Effector CD8-positive, alpha-beta T cell (primary cell): ENCODE results near the gene FGF9.

ENCODE experiments used
- DNase-seq: peaks from one replicate; lab custom pipeline; 2025; lab: John Stamatoyannopoulos, UW

FGF9 gene

DNA sequence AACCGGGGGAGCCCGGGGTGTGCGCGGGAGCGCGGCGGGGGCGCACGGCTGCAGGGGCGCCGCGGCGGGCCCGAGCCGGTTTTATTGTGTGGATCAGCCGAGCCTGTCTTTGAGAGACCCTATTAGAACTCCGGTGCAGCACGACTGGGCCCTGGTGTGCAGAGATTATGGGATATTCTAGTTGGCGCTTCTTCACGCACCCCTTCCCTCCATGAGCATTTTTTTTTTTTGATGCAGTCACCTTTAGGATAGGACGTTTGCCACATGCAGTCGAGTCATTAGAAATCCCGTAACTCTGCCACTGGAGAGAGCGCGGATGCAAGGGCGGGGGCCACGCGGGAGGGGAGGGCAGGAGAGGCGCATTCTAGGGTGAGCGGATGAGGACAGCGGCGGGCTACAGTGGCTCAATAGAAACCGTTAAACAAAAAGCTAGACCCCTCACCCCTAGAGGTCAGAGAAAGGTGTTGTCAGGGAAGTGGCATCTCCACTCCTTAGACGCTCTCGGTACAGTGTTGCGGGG lies 3.7 kb downstream of the FGF9 start:
- no peak for DNase-seq

DNA sequence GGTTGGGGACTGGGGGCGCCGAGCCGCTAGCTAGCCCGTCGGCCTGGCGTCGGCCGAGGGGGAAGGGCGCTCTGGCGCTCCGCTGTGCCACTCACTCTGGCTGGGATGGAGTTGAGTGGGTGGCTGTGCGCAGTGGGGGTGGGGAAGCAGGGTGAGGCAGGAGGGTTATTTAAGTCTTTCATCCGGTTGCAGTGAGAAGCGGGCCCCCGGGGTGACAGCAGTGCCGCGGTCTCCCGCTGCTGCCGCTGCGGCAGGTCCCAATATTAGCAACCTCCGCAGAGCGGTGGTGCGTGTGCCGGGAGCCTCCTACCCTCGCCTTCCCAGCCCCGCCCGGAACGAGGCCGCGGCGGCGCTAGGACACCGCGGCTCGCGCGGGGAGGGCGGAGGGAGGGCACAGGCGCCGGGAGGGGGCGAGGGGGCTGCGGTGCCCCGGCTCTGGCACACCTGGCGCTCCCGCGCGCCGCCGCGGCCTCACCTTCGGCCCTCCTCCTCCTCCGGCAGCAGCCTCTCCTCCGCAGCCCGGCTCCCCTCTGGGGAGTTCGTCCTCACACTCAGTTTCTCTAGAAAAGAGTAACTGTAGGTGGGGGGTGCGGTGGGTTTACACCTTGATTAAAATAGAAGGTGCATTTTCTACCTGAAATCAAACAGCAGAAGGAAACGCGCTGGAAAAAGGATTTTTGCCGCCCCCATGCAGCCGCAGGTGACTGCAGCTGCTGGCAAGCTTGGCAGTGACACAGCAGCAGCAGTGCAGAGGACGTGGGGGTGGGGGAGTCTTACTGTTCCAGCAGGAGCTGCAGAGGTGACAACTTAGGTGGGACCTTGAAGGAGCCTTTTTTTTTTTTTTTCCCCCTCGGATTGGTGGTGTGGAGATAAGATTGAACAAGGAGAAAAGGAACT lies 4.5 kb downstream of the FGF9 start:
- DNase-seq = no peak

DNA sequence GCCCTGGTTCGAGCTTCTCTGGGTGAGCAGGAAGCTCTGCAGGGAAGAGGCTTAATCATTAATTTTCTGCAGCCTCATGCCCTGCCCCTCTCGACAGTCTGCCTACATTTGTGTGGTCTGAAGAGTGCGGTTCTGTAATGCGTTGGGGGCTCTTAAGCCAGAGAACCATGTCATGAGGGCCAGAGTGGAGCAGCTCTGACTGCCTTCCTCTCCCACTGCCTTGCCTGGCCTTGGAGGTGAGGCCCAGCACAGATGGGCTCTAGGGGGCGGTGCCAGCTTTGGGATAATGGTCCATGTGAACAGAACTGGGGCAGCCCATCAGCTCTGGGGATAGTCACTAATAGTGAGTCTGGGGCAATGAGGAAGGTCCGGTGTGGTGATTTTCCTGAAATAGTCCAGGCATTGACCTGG lies 5.7 kb downstream of the FGF9 start:
- no peak for DNase-seq

DNA sequence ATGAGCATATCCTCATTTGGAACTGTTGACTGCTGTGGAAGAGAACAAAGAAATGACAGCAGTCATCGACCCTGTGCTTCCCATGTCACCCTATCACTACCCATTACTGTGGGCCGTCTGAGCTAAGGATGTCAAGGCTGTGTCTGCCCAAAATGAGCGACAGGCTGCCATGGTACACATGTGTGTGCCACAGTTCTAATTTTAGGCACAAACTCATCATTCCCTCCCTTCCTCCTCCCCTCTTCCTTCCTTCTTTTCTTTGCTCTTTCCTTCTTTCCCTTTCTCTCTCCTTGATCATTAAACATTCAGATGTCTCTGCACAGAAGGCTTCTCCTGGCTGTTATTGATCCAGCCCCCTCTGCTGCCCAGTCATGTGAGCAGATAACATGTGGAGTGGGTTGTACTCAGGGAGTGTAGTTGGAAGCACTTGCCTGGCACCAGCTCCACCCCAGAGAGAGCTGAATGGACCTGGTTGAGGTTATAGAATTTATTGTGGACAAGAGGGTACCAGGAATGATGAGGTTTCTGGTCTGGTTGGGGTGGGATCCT lies 6.3 kb downstream of the FGF9 start:
- no peak for DNase-seq

DNA sequence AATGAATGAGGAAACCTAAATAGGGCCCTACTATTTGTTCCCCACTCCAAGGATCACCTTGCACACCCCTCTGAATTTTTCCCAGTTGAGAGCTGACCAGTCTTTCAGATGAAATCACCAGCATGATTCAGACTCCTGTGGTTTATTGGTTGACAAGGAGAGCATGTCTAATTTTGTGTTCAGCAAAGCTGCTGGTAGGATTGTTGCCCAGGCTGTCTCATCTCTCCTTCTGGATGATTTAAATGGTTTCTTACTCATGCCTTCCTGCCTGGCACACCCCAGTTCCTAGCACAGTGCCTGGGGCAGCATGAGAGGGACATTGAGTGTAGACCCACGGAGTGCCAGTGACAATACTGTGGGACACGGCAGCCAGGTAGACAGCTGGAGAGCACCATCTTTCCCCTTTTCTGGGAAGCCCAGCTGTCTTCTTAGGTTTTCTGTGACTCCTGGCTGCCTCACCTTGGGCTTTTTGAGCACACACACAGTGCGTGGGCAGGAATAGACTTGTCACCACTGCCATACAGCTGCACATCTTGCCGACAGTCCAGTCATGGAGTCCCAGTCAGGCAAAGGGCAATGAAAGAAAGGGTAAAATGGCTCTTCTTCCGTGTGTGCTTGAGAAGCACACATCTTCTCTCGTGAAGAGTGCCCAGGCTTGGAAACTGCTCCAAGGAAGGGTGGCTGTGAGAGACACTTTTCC lies 12.3 kb downstream of the FGF9 start:
- DNase-seq = no peak

DNA sequence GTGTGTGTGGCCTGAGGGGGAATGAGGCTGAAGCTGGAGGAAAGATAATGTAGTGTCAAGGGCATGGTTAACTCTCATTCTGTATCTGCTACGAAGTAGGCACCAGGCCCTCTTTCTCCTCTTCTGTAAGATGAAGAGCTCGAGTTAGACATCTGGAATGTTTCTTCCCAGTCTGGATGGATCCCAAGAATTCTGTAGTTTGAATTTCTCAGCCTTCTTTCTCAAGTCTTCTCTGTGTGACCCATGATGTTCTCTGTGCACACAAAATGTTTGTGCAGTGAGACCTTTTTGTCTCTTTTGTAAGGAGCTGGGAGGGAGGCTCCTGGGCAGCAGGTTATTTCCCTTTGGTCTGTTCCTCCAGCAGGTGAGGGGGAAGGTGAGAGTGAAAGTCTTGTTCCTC lies 13.7 kb downstream of the FGF9 start:
- DNase-seq = no peak

DNA sequence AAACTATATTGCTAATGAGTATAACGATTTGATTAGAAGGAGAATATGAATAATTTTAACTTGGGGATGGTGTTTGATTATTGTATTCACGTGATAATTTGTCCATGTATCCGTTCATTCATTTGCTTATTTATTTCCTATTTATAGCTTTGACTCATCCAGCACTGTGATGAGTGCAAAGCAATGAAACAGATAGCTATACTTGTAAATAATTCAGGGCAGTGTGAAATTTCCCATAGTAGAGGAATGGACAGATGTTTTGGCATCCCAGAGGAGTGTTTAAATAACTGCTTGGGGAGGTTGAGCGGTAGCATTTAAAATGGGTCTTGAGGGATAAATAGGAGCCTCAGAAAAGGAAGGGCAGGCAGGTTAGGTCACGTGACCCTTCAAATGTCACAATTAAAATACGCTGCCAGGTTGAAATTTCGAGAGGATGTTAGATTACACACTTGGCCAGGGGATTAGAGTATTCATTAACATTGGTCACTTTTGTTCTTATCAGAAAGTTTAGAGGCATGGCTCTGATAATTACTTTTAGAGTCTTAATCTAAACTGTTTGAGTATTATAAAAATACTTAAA lies 14.7 kb downstream of the FGF9 start:
- DNase-seq = no peak

DNA sequence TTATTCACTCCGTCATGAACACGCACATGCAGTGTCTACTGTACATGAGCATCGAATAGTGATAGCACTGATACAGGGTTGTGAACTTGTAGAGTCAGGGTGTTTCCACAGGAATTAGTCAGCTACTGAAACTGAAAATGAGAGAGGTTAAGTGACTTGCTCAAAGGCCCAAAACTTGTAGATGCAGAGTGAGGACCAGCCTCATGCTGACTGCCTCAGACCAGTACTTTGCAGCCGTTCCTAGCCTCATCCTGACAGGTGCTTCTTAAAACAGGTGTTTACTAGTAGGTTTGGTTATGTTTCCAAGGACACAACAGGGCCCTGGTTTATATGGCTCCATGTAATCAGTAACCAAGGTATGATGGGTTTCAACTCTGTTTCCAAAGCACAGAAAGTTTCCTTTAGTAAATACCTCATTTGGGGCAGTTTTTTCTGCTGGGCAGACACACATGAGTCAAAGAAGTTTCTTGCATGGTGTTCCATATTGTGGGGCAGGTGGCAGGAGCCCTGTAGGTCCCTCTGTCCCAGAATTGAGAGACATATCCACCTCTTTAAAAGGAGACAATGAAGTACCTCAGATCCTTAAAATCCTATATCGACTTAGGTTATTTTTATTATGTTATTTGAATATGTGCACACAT lies 16.0 kb downstream of the FGF9 start:
- DNase-seq = no peak

DNA sequence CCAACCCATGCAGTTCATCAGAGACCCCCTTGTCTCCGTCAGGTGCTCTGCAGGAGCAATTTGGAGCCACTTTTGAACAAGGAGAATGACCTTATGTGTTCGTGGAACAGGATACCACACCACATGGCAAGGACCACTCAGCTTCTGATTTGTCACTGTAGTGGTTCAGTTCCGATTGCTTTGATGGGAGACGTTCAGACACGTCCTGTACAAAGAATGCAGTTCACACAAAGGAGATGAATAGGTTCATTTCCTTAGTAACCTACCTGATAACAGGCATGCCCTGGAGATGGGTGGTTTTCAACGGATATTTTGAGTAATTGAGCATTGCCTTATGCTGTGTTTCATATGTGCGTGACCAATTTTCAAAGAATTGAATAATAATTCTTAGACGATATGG lies 17.2 kb downstream of the FGF9 start:
- no peak for DNase-seq

DNA sequence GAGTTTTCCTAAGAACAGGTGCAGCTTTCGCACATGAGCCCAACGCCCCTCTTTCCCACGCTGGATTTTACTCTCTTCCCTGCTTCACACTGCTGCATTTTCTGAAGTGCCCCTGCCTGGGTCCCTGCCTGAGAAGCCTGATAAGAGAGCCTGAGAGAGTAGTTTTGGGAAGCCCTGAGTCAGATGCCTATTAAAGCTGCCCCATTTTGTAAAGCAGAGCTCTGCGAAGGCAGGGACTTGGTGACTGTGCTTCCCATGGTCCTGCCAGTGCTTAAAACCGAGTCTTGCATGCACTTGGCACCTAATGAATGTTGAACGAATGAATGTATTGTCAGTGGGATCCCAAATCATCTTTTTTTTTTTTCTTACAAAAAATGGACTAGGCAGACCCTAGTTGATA lies 18.2 kb downstream of the FGF9 start:
- no peak for DNase-seq

DNA sequence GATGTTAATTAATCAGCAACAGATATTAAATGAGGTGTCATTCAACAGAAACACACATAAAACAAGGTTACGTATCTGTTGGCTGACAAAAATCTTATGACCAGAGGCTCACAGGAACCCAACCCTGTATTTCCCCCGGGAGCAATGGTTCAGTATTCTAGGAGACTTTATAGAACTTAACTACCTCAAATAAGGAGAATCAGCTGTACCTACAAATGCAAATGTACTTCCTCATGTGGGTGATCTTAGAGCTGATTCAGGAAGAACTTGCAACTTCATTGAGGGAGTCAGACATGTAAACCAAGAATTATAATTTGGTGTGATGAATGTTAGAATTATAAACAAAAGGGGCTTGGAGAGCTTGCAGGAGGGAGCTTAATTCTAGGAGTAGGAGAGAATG lies 20.1 kb downstream of the FGF9 start:
- DNase-seq = no peak

DNA sequence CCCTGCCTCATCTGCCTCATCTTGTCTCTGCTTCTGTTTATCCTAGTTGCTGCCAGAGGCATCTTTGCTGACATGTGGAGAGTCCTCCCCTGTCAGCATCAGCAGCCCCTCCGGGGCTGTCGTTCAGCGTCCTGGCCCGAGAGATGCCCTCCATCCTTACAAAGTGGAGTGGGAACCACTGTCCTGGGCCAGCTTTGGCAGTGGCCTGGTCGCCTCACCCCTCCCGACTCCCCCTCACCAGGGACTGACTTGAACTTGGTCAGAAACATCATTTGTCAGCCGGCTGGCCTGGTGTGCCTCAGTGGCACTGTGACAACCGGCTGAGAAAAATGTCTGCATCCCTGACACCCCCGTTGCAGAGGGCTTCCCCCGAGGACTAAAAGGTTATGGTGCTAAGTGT lies 20.6 kb downstream of the FGF9 start:
- DNase-seq = no peak

DNA sequence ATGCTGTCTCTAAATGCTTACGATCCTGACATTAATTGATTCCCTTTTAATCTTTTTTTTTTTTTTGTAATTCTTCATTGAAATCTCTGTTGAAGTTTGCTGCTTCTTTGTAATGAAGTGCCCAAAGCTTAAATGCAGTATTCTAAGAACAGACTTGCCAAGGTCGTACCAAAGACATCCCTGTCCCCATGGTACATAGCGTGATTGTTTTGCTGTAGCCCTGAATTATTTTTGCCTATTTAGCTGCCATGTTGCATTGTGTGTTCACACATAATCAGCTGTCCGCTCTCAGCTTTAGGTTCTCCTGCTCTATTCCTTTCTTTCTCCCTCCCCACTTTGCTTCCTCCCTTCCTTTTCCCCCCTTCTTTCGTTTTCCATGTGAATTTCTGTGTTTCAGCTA lies 21.1 kb downstream of the FGF9 start:
- DNase-seq = no peak

DNA sequence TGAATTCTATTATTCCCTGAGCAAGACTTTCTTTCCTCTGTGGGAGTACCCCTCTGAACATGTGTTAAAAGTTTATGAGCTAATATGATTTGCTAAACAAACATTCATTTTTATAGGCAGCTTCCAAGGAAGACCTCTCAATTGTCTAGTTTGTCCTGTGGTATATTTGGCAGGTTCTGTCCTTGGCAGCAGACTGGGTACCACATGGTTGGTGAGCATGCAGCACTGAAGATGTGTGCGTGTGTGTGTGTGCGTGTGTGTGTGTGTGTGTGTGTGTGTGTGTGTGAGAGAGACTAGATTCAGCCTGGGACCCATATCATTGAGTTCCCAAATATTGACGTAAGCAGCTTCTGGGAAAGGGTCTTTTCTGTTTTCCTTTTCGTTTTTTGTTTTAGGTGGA lies 24.0 kb downstream of the FGF9 start:
- no peak for DNase-seq

DNA sequence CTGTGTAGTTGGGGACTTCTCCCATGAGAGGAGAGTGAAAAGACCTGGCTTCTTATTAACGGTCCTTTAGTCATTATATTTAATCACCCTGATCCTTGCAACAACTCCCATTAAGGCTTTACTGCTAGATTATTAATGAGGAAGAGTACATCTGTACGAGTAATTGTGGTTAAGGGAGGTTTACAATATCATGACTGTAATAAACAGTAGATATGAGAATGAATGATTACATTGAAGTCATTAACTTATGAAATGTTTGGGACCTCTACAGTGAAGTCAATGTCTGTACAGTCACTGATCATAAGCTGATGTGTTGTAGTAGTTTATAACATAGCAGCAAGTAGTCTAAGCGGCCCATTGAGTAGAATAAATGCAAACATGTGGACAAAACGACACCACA lies 24.7 kb downstream of the FGF9 start:
- no peak for DNase-seq

DNA sequence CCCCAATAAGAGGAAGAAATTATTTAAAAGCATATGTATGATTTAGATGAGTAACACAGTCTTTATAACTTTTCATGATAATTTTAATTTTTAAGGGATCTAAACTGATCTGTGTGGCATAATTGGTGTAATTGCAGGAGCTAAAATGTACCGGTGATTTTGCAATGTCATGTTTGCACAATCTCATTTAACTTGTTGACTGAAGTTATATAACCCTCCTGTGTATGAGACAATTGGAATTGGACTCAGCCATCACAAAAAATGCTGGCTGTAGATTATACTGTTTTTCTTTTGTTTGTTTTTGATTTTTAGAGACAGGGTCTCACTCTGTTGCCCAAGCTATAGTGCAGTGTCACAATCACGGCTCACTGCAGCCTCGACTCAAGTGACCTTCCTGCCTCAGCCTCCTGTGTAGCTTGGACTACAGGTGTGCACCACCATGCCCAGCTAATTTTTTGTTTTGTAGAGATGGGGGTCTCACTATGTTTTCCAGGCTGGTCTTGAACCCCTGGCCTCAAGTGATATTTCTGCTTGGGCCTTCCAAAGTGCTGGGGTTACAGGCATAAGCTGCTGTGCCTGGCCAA lies 26.1 kb downstream of the FGF9 start:
- DNase-seq = no peak

DNA sequence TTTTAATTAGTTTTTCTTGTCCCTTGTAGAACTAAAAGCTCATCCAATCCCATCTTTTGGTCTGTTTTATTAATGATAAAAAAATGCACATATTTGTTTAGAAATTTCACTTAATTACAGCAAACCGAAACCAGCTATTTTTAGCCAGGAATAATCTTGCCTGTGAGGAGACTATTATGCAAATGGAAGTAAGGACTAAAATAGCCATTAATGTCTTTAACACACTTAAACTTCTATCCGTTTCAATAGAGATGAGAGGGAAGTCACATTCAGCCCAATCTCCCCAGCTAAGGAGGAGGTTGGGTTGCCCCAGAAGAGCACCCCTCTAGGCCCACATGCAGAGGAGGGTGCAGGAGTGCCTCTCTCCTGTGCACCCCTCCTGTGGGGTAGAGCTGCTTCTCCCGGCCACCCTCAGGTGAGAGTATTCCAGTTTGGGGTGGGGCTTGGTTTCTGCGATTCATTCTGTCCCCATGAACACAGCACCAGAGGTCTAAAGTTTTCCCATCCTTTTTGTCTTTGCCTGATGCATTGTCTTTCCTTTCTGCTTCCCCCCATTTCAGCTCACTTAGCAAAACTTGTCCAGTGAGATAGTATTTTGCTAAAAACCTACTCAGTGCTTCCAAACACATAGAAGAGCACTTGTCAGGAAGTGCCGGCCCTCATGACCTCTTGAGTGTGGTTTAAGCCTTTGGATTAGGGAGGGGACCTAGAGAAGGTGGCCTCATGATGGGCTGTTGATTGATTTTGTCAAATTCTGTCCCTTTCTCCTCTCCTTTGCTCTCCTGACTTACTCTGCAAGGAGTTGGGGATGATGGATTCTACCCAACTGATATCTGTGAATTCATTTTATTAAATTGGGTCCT lies 28.2 kb downstream of the FGF9 start:
- DNase-seq = no peak

DNA sequence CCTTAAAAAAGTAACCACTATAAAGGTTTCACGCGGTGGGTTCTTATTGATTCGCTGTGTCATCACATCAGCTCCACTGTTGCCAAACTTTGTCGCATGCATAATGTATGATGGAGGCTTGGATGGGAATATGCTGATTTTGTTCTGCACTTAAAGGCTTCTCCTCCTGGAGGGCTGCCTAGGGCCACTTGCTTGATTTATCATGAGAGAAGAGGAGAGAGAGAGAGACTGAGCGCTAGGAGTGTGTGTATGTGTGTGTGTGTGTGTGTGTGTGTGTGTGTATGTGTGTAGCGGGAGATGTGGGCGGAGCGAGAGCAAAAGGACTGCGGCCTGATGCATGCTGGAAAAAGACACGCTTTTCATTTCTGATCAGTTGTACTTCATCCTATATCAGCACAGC lies 30.6 kb downstream of the FGF9 start:
- DNase-seq = no peak

DNA sequence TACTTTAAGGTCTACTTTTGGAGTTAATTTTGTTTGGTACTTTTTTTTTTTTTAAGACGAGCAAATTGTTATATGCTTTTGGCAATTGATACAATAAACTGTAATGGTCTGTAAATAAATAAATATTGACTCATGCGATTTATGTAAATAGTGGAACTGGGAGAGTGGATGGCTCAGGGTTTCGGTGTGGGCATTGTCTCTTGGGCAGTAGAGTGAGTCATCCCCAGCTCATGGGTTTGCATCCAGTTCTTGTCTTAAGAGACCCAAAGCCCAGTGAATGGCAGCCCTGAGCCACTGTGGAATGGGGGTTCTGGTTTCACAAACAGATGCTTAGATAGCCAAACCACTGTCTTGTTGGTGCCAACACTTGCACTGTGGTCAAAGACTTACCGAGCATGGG lies 33.0 kb downstream of the FGF9 start:
- no peak for DNase-seq

DNA sequence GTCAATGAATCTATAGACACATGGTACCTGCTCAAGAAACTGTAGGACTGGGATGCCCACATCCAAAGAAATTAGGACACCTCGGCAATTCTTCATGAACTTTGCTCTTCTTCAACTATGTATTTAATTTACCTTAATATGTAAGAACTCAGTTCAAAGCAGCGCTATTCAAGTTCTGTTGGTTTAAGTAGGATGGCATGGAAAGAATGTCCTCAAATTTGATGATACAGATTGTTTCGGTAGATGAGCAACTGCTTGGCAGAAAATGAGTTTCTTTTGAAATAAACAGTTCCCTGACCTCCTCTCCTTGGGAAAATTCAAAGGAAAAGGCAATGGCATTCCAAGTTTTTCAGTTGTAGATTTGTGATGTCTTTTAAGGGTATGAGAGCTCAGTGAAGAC lies 36.7 kb downstream of the FGF9 start:
- no peak for DNase-seq

DNA sequence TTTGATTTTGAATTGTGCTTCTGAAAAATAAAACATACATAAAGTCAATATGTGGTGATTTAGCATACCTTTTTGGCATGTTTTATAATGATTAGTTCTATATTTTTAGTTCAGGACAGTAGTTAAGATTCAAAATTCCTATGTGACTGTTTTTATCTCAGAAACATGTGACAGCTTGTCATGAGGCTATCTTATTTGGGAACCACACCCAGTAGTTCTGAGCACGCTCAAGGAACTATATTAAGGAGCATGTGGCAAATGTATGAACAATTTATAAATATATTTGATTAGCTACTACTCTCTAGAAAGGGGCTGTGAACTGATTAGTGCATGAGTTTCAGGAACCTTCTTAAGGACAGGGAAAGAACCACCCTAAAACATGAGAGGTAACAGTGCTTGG lies 38.8 kb downstream of the FGF9 start:
- DNase-seq = no peak
